Measurements from ENCODE around the gene ZNF846.
A peak's percentile ranks its signal among the peaks of the same experiment; 100 is the strongest.
"Not testable (repeated sequence)": the region's sequence is repeated elsewhere in the genome, so short reads cannot be mapped to it uniquely, and the experiment has no call there.

ZNF846 gene

DNA sequence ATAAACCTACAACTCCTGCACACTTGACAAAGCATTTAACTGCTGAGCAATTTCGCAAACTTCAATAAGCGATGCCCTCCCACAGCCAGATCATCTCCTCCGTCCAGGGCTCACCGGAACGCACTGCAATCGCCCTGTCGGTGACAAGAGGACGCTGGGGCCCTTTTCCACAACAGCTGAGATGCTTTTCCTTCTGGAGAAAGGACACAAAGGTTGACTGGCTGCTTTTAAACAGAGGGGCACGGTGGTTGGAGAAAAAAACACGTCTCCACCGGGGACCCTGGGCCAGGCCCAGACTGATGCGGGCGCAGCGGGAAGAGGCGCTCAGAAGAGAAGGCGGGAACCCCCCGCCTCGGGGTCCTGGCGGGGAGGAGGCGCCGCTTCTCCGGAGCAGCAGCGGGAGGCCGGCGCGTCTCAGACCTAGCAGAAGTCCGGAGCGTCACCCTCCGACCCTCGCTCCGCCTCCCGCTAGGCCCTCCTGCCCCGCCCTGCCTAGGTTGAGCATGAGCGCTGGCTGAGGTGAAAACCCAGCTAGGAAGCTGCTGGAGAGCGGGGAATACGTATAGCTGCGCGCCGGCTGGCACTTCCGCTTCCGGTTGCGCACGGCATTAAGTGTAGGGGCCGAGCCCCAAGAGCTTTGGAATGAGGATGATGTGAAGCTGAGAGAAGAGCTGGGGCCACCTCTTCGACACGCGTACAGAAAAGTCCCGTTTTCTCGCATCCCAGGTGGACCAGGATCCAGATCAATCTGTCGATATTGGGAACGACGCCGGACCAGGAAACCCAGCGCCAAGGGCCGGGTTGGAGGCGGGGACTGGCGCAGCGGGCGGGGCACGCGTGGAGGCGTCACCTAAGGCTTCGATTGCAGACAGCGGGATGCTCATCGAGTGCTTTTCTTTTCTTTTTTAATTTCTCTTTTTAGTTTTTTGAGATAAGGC lies at the start of gene ZNF846:
Gene ZNF846 (minus strand): TSS at position 564 of the 938 bp plus-strand sequence. CDS start 3,788 bp downstream, outside the sequence.
- DNase-seq, result peak in 55 of 56 donors; percentile 61 to 95 (median 86)

DNA sequence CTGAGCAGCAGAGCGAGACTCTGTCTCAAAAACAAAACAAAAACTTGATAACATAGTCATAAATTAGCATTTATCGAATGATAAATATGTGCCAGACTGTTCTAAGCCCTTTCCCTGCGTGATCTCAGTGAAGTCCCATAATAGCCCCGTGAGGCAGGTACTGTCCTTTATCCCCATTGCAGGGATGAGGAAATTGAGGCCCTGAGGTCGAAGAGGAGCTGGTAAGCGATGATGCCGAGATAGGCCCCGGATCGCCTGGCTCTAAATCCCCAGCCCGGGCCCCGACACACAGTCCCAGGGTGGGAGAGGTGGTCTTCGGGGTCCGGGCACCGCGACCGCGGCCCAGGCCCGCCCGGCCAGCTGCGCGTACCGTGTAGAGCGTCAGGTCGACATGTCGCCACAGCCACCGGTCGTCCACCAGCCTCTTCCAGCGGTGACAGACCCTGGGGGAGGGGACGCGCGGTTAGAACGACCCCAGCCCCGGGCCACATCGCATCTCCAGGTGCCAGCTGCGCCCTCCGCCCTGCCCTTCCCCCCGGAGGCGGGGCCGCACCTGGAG lies 49.7 kb upstream of the ZNF846 start:
- peak in 1 of 56 donors; percentile 29 for DNase-seq

DNA sequence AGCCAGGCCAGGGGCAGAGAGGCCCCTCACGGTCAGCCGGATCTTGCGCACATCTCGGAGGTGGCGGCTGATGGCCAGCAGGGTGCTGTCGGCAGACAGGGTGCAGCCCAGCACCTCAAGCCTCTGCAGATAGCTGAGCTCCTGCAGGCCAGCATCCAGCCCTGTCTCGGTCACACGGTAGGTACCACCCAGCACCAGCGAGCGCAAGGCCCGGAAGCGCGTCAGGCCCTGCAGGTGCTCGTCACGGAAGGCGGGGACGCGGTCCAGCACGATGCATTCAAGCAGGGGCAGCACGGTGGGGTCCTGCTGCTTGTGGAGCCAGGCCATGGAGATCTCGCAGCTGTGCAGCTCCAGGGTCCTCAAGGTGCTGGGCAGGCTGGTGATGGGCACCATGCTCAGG lies 42.6 kb upstream of the ZNF846 start:
- no peak for DNase-seq

DNA sequence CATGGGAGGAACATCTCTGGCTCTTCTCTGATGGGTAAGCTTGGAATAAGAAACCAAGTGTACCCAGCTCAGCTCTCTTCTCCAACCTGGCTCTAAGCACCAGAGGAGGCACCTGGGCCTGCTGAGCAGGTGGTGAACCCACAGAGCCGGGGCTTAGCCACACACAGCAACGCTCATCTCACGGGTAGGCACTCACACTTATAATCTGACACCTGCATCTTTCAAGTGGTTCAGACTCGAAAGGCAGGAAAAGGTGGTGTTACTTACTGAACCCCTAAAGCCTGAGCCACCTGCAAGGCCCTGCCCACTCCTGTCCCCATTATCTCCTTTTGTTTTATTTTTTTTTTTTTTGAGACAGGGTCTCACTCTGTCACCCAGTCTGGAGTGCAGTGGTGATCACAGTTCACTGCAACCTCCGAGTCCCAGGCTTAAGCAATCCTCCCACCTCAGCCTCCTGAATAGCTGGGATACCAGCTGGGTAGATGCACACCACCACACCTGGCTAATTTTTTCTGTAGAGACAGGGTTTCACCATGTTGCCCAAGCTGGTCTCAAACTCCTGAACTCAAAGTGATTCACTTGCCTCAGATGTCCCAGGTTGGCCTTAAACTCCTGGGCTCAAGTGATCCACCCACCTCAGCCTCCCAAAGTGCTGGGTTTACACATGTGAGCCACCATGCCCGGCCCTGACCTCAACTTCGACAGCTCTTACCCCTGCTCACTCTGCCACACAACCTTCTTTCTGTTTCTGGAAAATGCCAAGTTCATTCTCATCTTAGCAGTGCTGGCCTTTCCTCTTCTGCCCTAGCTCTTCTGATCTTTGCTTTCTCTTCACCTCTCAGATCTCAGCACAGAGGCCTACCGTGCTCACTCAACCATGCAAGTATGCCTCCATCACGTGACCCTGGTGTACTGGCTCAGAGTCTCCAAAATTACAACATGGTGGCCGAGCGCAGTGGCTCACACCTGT lies 40.6 kb upstream of the ZNF846 start:
- DNase-seq, result no peak

DNA sequence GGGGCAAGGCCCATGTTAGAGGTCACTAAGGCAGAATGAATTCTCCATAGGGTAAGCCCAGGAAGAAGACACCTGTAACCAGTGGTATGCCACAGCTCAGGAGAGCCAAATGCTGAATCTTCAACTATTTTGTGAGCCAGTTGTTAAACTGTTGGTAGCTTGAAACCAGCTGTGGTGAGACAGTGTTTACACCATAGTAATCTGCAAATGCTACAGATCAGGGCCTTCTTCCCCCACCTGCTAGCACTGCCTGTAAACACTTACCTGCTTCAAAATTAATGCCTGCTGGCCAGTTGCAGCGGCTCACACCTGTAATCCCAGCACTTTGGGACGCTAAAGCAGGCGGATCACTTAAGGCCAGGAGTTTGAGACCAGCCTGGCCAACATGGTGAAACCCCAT lies 38.3 kb upstream of the ZNF846 start:
- DNase-seq, result no peak

DNA sequence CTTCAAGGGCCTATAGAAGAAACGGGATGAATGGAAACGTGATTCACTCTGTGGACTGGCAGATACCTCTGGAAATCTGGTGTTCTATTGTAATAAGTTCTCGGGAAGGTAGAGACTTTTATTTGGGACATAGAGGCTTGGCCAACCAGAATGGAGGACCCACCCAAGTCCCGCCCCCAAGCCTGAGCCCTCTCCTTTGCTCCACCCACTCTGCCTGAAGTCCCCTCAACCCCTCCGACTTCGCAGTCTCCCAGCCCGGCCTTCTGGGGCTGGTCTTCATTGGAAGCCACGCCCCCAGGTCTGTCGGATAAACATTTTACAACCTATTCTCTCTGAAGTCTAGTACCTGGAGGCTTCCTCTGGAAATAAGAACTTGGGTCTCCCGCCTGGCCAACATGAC lies 33.4 kb upstream of the ZNF846 start:
- DNase-seq, result no peak

DNA sequence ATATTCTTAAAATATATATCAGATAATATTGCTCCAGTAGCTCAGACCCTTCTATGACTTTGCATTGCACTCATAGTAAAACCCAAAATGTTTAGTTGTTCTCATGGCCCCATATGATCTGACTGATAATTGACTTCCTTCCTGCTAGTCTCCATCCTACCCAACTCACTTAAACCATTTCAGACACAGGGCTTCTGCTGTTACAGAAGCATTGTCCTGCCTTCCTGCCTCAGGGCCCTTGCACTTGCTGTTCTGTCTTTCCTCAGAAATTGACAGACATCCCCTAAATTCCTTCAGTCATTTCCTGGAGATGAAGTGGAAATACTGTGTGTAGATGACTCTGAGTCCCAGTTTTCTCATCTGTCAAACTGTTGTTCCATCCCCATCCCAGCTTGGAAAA lies 30.6 kb upstream of the ZNF846 start:
- DNase-seq, result no peak

DNA sequence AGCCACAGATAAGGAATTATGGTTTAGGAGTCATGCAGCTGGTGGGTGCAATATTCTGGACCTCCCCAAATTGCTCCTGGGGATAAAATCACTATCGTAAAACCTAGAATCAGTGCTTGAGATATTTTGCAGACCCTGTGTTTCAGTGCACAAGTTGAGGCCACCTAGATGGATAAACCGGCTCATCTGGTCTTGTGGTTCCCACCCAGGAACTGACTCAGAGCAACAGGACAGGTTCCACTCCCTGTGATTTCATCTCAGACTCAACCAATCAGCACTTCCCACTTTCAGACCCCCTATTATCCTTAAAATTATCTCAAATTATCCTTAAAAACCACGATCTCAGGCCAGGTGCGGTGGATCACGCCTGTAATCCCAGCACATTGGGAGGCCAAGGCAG lies 29.3 kb upstream of the ZNF846 start:
- DNase-seq, result no peak

DNA sequence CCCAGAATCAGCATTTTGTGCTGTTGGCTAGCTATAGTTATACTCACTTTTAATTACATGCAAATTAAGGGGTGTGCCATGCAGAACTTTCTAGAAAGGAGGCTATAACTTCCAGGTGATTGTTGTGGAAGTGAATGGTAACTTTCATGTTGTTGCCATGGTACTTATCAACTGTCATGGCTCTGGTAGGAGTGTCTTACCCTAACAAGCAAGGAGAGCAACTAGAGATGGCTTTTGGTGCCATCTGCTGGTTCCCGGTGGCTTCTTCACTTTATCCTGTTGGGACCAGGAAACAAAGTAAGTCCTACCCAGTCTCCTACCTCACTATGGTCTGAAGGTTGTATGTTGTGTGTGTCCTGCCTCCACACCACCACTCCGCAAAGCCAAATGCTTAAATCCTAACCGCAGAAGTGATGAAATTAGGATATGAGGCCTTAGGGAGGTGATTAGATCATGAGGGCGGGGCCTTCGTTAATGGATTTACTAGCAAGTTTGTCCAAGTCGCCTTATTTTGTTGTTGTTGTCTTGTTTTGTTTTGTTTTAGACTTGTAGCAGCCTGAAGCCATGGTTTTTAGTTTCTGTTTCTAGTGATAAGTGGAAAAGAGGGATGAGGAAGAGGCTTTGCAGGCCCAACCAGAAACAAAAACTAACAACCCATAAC lies 27.7 kb upstream of the ZNF846 start:
- DNase-seq, result peak in 55 of 56 donors; percentile 4 to 89 (median 59)

DNA sequence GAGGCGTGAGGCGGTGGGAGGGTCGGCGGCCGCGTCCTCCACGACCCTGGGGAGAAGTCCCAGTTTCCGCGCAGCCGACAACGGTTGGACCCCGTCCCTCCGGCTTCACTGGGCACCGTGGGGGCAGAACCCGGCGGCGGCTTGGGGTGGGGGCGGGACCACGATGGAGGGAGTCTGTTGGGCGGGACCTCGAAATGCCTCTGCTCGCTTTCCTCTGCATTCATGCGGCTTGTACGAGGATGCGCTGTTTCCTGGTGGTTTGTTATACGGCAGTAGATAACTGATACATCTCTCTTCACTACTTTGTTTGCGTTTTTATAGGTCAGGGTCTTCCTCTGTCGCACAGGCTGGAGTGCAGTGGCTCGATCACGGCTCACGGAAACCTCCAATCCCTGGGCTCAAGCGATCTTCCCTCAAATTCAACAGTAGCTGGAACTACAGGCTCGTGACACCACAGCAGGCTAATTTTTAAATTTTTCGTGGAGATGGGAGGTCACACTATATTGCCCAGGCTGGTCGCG lies 24.6 kb upstream of the ZNF846 start:
- peak in 16 of 56 donors; percentile 21 to 62 (median 42) for DNase-seq

DNA sequence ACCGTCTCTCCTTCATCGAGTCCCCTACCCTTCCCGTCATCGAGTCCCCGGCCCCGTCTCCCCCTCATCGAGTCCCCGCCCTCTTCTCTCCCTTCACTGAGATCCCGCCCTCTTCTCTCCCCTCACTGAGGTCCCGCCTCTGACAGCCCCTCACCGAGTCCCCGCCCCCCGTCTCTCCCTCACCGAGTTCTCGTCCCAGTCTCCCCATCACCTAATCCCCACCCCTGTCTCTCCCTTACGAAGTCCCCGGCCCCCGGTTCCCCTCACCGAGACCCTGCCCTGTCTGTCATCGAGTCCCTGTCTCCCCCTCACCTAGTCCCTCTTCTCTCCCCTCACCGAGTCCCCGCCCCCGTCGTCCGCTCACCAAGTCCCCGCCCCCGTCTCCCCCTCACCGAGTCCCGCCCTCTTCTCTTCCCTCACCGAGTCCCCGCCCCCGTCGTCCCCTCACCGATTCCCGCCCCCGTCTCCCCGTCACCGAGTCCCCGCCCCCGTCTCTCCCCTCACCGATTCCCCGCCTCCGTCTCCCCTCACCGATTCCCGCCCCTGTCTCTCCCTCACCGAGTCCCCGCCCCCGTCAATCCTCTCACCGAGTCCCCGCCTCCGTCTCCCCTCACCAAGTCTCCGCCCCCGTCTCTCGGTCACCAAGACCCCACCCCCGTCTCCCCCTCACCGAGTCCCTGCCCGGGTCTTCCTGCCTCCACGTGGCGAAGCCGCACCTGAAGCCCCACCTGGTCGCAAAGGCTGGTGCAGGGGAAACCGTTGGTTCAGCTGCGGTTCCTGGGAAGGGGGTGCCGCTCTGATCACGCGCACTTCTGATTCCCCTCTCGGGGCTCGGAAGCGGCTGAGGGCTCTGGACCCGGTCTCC lies 23.9 kb upstream of the ZNF846 start:
- DNase-seq, result peak; percentile 39 to 99 (median 92)

DNA sequence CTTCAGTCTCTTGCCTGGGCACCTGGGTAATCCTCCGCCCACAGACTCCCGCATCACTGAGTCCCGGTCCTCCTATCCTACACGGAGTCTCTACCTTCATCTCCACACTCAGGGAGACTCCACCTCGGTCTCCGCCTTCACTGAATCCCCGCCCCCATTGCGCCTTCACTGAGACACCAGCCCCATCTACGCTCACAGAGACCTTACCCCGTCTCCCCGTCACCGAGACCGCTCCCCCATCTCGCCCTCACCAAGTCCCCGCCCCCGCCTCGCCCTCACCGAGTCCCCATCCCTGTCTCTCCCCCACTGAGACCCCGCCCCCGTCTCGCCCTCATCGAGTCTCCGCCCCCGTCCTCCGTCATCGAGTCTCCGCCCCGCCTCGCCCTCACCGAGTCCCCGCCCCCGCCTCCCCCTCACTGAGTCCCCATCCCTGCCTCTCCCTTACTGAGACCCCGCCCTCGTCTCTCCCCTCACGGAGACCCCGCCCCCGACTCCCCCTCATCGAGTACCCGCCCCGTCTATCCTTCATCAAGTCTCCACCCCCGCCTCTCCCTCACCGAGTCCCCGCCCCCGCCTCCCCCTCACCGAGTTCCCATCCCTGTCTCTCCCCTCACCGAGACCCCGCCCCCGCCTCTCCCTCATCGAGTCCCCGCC lies 23.1 kb upstream of the ZNF846 start:
- peak; percentile 38 to 100 (median 93) for DNase-seq

DNA sequence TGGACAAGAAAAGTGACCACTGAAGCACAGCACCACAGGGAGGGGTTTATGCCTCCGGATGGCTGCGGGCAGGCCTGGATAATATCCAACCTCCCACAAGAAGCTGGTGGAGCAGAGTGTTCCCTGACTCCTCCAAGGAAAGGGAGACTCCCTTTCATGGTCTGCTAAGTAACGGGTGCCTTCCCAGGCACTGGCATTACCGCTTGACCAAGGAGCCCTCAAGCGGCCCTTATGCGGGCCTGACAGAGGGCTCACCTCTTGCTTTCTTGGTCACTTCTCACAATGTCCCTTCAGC lies 22.5 kb upstream of the ZNF846 start:
- not testable (repeated sequence) for DNase-seq

DNA sequence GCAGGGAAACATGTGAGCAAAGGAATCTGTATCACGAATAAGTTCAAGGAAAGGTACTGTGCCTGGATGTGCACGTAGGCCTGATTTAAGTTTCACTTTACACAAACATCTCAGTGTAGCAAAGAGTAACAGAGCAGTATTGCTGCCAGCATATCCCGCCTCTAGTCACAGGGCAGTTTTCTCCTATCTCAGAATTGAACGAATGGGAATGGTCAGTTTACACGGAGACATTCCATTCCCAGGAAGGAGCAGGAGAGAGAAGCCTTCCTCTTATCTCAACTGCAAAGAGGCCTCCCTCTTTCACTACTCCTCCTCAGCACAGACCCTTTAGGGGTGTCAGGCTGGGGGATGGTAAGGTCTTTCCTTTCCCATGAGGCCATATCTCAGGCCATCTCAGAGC lies 21.0 kb upstream of the ZNF846 start:
- not testable (repeated sequence) for DNase-seq

DNA sequence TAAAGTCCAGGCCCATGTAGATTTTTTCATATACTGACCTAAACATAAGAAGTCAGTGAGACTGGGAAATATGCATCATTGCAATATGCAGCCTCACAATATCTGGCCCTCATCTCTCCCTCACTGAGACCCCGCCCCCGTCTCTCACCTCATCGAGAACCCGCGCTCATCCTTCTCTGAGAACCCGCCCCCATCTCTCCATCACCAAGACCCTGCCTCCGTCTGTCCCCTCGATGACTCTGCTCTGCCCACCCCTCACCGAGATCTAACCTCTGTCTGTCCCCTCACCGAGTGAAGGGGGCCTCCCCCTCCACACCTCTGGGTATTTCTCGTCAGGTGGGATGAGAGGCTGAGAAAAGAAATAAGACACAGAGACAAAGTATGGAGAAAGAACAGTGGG lies 20.5 kb upstream of the ZNF846 start:
- no peak for DNase-seq

DNA sequence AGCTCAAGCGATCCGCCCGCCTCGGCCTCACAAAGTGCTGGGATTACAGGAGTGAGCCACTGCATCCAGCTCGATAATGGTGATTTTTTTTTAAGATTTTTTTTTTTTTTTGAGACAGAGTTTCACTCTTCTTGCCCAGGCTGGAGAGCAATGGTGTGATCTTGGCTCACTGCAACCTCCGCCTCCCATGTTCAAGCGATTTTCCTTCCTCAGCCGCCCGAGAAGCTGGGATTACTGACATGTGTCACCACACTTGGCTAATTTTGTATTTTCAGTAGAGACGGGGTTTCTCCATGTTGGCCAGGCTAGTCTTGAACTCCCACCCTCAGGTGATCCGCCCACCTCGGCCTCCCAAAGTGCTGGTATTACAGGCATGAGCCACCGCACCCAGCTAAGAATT lies 20.1 kb upstream of the ZNF846 start:
- DNase-seq, result not testable (repeated sequence)

DNA sequence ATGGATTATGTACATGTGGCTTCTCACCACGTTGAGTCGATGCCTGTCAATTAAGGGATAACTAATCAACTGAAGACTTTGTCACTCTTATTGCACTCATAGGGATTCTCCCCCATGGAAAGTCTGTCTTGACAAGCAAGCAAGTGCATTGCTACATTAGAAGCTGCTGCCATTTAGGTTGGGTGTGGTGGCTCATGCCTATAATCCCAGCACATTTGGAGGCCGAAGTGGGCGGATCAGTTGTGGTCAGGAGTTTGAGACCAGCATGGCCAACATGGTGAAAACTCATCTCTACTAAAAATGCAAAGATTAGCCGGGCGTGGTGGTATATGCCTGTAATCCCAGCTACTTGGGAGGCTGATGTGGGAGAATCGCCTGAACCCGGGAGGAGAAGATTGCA lies 18.3 kb upstream of the ZNF846 start:
- no peak for DNase-seq

DNA sequence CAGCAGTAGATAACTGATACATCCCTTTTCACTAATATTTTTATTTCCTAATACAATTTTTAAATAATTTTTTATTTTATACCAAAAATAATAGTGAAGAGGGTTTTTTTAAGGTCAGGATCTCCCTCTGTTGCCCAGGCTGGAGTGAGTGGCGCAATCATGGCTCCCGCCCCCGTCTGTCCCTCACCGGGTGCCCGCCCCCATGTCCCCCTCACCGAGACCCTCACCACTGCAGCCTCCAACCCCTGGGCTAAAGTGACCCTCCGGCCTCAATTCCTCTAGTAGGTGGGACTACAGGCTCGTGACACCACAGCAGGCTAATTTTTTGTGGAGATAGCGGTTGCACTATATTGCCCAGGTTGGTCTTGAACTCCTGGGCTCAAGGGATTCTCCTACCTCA lies 17.8 kb upstream of the ZNF846 start:
- DNase-seq, result peak in 2 of 56 donors; percentile 0 to 22

All from nucleus accumbens (tissue), 56 donors.